ENCODE measurements around the gene CHST11.
A peak's percentile ranks its signal among the peaks of the same experiment; 100 is the strongest.

The CHST11 gene

DNA sequence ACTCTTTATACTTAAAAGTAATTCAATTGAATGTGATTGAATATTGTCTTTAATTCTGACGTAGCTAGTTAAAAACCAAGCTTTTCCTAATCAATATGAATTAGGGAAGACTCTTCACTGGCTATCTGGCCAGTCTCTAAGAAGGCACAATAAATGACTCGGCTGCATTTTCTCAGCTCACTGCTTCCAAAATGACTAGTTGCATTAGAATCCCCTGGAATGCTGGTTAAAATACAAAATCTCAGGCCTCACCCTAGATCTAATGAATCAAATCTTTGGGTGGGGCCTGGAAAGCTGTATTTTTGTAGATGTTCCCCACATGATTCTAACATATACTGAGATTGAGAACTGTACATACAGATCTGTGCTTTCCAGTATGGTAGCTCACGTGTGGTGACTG lies 242.1 kb downstream of the CHST11 start:
- DNase-seq (ENCODE audit: low read depth) = no peak

DNA sequence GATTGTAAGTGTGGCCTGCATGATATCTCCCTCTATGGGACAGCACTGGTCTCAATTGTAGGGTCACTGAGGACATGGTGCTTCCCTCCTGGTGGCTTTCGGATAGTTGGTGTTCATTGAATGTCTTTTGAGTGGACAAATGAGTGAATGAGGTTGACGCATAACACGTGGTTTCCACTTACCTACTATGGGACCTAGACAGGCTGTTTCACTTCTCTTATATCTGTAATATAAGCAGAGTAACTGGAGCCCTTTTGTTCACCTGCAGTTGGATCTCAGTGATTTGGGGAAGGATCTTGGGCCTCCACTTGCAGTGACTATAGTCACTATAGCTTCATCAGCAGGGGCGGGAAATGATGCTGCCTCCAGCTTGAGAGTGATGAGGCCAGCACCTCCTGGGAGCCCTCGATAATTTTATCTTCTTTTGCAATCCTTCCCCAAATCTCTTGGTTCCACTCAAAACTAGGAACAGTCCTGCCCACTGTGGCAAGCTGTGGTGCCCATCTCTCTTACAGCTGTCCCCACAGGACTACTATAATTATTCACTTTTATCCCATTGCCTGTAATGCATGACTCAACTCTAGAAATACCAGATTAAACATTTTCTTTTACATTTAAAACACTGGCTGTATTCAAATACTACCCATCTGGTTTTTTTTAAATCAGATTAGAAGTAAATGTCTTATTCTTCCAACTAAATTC lies 242.9 kb downstream of the CHST11 start:
- DNase-seq (ENCODE audit: low read depth) = no peak

GRCh38 chr12:104700324-104700723 lies 243.6 kb downstream of the CHST11 start:
- no peak for DNase-seq (ENCODE audit: low read depth)

- no peak for DNase-seq (ENCODE audit: low read depth)
Observed at GRCh38 chr12:104701301-104701700, 244.6 kb downstream of the CHST11 start.

DNA sequence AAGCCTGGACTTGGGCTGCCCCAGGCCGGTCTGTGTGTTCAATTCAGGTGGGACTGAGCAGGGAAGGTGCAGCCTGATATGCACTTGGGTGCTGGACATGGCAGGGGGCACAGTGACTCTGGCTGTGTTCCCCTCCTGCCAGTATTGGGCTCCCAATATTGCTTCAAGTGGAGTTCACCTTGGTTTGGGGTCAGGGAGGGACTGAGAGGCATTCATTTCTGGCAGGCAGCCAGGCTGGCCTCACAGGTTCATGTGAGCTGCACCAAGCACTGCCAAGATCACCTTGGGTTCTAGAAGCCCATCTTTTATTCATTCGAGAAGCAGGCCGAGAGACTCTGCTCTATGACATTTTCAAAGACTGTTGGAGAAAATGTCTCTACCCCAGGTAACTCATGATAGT lies 245.0 kb downstream of the CHST11 start:
- DNase-seq (ENCODE audit: low read depth) = no peak

DNA sequence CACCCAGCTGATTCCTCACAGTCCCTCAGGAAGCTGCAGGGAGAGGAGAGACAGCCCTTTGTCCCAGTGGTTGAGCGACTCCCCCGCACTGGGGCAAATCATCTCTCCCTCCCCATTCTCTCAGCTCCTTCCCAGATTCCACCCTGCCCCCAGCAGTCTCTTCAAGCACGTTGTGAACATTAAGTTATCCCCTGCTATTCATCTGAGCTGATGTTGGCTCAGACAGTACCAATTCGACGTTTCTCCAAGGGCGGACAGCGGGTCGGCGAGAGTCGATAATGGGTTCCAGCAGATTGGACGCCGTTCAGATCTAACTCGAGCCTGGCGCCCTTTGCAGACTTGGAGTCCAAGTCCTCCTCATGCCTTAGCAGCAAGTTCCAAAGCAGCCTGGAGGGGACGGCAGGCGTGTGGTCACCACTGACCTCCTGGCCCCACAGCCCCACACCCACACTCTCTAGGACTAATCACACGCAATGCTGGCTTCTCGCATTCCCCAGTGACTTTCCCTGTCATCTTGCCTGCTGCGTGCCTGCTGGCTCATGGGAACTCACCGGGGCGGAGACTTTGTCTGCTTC lies 245.9 kb downstream of the CHST11 start:
- DNase-seq (ENCODE audit: low read depth) = no peak

DNA sequence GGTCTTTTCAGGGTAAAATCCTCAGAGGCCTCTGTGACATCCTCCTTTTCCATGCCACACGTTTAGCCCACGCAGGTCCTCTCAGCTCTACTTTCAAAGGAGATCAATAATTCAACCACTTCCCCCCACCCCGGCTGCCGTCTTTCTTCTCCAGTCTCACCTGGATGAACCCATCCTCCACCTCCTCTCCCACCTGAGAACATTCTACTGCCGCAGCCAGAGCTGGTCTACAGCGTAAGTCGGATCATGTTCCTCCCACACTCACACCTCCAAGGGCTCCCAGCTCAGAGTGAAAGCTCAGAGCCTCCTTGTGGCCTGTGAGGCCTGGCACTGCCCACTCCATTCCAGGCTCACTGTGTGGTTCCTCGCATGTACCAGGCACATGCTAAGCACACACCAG lies 246.6 kb downstream of the CHST11 start:
- no peak for DNase-seq (ENCODE audit: low read depth)

GRCh38 chr12:104704224-104704779 lies 247.6 kb downstream of the CHST11 start:
- no peak for DNase-seq (ENCODE audit: low read depth)

DNA sequence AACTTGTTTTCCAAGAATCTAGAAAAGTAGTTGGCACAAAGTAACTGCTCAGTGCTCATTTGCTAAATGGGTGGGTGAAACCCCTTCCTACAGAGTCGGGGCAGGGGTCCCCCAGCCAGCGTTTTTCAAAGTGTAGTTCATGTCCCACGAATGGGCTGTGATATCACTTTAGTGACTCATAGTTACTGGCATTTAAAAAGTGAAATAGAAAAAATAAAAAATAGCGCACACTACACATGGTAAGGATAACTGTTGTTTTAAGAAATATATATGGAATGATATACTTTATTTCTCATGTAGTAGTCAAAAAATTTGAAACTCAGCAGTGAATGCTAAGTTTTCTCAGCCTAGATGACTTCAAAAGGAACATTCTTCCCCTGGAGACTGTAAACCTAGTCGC lies 250.4 kb downstream of the CHST11 start:
- DNase-seq (ENCODE audit: low read depth) = no peak

DNA sequence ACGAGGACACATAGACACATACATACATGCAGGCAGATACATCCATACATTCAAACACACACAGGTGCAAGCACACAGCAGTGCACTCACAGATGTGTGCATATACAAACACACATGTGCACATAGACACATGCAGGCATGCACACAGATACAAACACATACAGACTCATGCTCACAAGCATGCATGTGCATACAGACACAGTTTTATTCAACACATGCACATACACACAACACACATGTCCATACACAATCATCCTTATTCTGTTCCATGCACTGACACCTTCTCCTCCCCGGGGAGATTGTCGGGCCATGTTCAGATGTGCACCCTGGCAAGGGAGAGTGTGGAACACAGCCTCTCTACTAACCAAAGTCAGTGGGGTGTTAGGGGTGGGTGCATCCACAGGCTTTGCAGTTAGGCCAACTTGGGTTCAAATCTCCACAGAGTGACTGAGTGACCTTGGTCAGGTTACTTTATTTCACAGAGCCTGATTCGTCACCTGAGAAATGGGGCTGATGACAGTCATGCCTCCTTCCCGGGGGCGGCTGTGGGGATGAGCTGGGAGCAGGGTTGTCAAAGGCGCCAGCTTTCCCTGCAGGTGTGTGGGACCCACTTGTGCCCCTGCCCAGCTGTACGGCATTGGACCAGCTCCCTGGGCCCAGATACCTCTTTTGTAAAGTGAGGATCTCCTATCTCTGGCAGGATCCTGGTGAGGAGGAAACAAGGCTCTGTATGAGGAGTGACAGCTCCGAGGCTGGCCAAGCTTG lies 251.2 kb downstream of the CHST11 start:
- DNase-seq (ENCODE audit: low read depth) = no peak

GRCh38 chr12:104708891-104709290 lies 252.1 kb downstream of the CHST11 start:
- DNase-seq (ENCODE audit: low read depth) = no peak

DNA sequence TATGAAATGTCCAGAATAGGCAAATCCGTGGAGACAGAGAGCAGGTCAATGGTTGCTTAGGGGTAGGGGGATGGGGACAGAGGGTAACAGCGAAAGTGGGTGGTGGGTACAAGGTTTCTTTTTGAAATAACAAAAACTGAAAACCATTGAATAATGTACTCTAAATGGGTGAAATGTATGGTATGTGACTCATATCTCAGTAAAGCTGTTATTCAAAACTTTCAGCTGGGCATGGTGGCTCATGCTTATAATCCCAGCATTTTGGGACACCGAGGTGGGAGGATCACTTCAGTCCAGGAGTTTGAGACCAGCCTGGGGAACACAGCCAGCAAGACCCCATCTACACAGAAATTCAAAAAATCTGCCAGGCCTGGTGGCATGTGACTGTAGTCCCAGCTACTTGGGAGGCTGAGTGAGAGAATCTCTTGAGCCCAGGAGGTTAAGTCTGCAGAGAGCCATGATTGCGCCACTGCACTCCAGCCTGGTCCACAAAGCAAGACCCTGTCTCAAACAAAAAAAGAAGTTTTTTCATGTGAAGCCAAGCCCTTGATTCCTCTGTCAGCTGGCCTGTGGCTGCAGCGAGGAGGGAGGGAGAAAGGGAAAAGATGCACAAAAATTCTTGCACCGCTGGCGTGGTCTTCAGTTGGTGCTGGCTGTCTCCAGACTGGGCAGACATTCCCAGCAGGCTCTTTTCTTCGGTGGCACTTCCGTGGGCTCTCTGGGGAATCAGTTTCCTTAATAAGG lies 253.1 kb downstream of the CHST11 start:
- DNase-seq (ENCODE audit: low read depth) = no peak

DNA sequence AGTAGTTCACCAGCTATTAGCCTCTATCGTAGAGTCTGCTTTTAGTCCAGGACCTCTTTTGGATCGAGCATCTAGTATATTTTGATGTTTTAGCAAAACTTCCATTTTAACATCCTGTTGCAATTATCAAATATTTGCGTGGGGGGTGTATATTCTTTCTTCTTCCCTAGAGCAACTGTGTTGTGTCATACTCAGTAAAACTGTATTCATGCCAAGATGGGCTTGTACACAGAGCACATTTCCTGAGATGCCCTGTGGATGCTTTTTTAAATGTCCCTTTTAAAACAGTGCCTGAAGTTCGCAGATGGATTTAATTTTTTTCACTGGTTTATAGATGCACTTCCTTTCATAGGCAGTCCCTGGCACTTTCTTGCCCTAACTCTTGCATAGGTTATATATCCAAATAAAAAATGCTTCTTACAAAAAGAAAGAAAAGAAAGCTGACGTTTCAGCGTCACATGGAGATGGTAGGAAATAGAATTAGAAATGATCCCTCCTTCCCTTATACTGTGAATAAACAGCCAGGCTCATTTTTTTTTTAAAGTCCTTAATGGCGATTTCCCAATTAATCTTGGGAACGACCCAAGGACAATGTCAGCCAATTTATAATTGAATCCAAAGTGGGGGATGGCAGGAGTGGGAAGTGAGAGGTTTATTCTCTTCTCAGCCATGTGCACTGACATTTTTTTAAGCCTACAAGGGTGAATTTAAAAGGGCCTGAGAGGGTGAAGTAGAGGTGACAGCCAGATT lies 254.4 kb downstream of the CHST11 start:
- DNase-seq (ENCODE audit: low read depth) = peak; percentile 53

DNA sequence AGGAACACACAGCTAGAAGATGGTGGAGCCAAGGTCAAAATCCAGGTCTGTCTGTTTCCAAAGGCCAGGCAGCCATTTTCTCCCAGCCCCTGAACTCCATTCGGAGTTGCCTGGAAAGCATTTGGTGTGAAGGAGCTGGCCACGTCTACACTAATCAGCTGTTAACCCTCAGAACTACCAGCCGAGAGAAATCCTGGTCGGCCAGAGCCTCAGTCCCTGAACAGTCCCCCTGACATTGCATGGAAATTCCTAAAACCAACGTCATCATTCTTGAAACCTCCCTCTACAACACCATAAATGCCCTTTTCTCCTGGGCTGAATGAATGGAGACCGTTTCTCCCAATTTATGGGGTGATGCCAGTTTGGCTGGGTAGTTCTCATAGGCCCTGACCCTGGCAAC lies 255.7 kb downstream of the CHST11 start:
- DNase-seq (ENCODE audit: low read depth) = no peak

- no peak for DNase-seq (ENCODE audit: low read depth)
Observed at GRCh38 chr12:104712968-104713367, 256.2 kb downstream of the CHST11 start.

GRCh38 chr12:104713444-104713843 lies 256.7 kb downstream of the CHST11 start:
- DNase-seq (ENCODE audit: low read depth) = no peak

- DNase-seq (ENCODE audit: low read depth) = no peak
Observed at GRCh38 chr12:104714369-104714768, 257.6 kb downstream of the CHST11 start.

DNA sequence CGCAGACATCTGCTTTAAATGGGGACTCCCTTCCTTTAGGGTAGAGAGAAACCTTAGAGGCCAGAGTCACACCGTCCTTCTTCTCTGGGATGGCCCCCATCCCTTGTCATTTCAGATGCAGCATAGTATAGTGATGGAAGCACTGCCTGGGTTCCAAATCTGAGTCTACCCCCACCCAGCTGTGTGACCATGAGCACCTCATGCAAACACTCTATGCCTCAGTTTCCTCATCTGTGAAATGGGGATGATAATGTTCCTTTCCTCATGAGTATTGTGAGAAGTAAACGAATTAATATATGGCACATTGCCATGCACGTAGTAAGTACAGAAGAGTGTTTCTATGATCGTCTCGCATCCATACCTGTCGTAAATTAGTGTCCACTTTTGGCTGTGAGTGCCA lies 259.4 kb downstream of the CHST11 start:
- DNase-seq (ENCODE audit: low read depth) = no peak

- DNase-seq (ENCODE audit: low read depth) = no peak
Observed at GRCh38 chr12:104718304-104718929, 261.7 kb downstream of the CHST11 start.

DNA sequence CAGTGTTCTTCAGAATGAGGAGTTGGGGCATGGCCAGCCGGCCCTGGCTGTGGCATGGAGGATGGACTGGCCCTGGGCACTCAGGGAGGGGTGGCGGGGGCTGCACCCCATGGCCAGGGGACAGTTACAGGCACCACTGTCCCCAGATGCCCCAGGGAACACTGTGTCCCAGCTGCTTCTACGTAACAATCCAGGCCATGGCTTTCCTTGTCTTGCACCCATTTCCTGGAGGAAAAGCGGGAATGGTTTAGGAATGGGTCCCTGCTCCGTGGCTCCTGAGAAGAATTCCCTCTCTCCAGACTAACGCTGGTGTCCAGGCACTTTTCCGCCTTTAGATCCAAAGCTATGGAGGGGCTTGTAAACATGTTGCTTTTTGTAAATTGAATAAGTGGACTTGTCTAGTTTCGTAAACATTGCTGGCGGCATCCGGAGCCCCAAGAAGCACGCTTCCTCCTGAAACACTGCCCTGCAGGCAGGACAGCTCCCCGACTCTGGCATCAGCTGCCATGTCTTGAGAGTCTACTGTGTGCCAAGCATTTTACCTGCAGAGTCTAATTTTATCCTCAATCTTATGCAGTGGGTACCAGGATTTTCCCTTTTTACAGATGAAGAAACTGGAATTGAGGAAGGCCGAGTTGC lies 263.1 kb downstream of the CHST11 start:
- no peak for DNase-seq (ENCODE audit: low read depth)
